Stimulated activated naive CD8-positive, alpha-beta T cell treated with anti-CD3 and anti-CD28 coated beads, Interleukin-15, Interleukin-2, amounts not matched to agents 100 U/mL and 50 U/mL, for 24 hours (primary cell): Measurements from ENCODE around the gene DGKQ.

Experiments used
- ATAC-seq: fragments of 150-1000 bp; cut with Tn5 transposase; one replicate; pipeline ENCODE4 v1.10.0; 2021
- DNase-seq: peaks from one replicate; pipeline ENCODE4 v3.0.0; 2021

DGKQ gene

DNA sequence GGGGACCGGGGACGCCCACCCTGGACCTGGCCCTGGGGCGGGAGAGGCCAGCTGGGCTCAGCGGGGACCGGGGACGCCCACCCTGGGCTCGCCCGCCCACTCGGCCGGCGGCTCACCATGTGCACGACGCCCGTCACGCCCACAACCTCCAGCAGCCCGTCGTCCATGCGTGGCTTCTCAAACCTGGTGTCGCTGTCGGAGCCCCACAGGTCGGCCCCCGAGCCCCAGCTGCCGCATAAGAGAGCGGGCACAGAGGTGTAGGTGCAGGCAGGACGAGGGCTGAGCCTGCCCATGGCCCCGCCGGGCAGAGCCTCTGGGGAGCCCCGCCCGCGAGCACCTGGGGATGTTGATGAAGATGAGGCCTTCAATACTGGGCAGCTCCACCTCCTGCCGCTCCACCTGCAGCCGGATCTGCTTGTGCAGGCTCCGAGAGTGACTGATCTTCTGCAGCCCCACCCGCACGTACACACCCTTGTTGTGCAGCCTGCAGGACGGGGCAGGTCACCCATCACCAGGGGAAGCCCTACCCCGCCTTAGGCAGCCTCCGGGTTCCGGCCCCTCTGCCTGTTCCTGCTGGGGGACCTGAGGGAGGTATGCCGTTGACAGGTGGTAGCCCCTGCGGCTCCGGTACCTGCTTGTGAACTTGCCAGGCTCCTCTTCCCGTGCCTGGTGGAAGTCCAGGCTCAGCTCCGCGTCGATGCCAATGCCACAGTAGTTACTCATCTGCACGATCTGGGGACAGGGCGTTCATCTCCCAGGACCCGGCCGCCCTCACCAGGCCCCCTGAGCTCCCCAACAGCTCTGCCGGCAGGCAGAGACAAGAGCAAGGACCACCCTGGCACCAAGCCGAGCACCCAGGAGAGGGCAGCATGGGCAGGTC lies 11.8 kb downstream of the DGKQ start:
- DNase-seq (no peak), ATAC-seq (no peak)

DNA sequence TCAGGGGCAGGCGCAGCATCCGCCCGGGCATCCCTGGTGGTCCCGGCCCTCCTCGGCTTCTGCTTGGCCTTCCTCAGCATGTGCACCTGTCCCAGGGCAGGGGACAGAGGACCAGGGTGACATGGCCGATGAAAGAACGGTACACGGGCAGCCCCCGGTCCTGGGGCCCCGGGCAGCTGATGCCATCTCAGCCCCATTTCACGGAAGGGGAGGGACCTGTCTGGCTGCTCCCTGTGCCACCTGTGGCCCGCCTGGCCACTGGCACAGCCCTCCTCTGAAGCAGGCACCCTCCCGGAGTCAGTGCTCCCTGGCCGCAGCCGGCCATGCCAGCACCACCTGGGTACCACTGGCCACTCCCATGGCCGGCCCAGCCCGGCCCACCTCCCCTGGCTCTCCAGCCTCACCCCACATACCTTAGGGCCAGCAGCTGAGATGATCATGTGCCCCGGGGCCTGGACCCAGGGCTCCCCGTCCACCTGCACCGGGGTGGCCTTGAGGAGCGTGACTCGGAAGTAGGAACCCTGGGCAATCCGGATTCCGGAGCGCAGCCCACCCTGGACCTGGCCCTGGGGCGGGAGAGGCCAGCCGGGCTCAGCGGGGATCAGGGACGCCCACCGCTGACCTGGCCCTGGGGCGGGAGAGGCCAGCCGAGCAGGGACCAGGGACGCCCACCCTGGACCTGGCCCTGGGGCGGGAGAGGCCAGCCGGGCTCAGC lies 12.6 kb downstream of the DGKQ start:
- no peak for ATAC-seq
- DNase-seq, result no peak

DNA sequence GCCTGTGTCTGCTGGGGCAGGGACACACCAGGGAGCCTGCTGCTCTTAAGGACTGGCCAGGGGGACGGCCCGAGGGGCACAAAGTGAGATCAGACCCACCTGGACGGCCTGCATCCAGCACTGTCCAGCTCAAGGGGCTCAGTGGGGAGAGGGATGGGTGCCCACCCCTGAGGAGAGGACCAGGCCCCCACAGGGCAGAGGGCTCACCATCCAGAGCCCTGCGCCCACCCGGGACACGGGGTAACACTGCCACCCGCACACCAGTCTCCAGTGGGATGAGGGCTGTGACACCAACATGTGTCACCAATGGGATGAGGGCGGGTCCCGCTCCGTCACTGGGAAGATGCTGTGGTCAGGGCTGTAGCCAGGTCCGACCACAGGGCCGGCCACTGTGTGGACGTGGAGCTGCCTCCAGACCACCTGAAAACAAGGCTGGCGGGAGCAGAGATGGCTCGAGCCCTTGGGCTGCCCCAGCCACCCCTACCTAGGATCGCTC lies 13.2 kb downstream of the DGKQ start:
- ATAC-seq, result no peak
- no peak for DNase-seq

DNA sequence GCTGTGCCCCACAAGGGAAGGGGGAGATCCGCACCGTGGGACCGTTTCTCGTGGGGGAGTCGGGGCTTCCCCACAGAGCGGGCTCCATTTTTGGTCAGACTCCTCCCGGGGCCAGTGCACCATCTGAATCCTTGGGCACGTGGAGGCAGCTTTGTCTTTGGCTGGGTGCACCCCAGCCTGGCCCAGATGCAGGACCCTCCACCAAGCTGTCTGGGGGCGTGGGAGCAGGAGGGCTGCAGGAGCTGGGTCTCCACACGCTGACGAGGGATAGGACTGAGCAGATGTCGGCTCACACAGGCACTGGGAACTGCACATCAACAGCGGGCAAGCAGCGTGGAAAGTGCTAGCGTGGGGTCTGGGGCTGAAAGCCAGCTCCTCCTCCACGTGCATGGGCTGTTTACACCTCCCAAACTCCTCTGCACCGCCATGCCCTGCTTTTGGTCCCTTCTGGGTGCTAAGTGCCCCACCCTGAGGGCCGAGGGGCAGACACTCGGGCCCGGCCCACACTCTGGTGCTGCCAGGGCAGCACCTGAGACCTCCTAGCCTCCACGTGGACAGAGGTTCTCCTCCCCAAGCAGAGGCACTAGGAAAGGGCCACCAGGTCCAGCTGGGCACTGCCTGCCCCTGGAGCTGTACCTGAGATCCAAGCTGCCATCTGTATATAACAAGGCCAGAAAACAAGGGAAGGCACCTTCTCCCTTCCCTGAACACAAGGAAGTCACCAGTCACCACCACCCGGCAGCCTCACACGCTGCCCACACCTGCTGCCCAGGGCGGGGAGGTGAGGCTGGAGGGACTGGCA lies 13.8 kb downstream of the DGKQ start:
- no peak for ATAC-seq
- DNase-seq, result no peak

DNA sequence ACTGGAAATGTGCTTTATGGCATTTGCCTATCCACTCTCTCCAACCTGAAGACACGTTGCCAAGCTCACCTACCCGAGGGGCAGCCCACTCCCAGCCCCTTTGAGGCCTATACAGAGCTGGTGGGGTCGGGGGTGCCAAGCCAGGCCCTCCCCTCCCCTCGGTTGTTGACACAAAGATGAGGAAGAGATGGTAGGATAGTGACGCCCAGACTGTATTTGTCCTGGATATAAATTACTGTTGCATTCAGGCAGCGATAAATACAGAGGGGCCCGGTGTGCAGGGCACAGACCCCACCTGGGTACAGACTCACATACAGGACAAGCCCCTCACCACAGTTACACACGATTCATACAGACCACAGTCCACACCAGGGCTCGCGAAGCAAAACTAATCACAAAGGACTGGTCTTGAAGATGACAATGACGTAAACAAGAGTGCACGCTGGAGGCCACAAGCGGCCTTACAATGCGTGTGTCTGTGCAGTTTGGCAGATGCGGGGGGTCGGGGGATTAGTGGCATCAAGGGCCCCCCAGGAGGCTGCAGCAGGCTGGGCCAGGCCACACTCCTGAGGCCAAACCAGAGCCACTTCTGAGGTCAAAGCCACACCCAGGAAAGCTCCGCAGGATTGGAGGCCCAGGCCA lies 14.6 kb downstream of the DGKQ start:
- DNase-seq, result no peak
- ATAC-seq, result no peak

DNA sequence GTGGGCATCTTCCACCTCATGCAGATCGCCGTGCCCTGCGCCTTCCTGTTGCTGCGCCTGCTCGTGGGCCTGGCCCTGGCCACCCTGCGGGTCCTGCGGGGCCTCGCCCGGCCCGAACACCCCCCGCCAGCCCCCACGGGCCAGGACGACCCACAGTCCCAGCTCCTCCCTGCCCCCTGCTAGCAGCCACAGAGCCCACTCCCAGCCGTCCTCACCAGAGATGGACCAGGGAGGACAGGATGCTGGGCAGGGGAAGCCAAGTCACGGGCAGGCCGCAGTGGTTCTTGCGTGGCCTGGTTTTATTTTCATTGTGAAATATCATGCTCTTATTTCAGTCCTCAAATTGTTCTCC lies 15.1 kb downstream of the DGKQ start:
- DNase-seq, result no peak
- ATAC-seq, result no peak

DNA sequence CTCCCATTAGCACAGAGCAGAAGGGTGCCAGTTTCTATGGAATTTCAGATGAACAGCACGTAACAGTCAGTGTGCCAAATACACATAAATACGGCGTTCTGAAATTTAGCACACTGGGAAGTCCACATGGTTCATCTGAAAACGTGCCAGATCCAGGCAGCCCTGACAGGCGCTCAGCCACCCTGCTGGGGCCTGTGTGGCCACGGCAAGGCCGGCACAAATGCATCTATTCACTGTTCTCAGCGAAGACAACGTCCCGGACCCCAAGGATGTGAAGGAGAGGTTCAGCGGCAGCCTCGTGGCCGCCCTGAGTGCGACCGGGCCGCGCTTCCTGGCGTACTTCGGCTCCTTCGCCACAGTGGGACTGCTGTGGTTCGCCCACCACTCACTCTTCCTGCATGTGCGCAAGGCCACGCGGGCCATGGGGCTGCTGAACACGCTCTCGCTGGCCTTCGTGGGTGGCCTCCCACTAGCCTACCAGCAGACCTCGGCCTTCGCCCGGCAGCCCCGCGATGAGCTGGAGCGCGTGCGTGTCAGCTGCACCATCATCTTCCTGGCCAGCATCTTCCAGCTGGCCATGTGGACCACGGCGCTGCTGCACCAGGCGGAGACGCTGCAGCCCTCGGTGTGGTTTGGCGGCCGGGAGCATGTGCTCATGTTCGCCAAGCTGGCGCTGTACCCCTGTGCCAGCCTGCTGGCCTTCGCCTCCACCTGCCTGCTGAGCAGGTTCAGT lies 15.6 kb downstream of the DGKQ start:
- DNase-seq (no peak), ATAC-seq (no peak)

DNA sequence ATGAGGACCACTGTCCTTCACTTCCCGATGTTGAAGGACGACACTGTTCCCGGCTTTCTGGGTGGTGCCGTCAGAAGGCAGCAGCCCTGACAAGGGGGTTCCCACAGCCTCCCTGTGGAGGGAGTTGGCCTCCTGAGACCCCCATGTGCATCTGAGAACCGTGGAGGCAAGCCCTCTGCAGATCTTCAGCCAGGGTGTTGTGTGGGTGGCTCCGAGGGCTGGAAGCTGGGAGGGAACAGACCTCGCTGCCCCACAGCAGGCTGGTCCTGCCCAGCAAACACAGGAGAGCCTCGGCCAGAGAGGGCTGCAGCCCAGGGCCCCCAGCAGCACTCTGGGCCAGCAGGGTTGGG lies 16.2 kb downstream of the DGKQ start:
- DNase-seq (no peak), ATAC-seq (no peak)

DNA sequence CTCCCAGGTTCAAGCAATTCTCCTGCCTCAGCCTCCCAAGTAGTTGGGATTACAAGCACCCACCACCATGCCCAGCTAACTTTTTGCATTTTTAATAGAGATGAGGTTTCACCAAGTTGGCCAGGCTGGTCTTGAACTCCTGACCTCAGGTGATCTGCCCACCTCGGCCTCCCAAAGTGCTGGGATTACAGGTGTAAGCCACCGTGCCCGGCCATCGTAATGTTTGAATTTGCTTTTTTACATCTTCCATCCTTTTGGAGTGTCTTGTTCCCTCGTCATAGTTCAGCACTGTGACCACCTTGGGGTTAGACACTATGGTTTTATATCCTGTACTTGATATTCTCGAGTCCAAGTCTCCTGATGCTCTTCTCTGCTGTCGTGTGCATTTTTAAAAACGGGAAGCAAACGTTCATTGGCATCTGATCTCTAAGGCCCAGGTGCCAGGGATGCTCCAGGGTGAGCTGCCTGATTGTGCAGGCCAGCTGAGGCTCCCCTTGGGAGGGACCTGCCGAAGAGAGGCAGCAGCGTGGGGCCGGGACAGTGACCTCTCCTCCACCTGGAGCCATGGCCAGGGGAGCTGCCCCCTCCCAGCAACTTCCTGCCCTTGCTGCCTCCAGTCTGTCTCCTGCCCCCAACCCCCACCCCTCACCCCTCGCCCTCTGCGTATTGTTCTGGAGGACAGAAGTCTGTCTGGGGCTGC lies 16.7 kb downstream of the DGKQ start:
- ATAC-seq (no peak), DNase-seq (no peak)

DNA sequence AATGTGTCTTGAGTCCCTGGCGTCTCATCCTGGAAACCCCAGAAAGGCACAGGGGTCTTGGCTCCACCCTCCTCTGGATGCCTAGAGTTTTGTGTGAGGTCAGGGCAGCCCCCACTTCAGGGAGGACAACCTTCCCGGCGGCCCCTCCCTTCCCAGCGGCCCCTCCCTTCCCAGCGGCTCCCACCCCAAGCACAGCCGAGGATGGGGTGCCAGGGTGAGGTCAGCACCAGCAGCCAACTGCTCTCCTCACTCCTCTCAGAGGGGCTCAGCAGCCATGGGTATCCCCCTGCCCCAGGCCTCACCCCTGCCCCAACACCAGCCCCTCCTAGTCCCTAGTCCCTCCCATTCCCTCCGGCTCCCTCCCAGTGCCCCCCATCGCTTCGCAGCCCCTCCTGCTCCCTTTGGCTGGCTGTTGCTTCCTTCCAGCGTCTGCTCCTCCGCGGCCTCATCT lies 17.4 kb downstream of the DGKQ start:
- DNase-seq (no peak), ATAC-seq (no peak)

DNA sequence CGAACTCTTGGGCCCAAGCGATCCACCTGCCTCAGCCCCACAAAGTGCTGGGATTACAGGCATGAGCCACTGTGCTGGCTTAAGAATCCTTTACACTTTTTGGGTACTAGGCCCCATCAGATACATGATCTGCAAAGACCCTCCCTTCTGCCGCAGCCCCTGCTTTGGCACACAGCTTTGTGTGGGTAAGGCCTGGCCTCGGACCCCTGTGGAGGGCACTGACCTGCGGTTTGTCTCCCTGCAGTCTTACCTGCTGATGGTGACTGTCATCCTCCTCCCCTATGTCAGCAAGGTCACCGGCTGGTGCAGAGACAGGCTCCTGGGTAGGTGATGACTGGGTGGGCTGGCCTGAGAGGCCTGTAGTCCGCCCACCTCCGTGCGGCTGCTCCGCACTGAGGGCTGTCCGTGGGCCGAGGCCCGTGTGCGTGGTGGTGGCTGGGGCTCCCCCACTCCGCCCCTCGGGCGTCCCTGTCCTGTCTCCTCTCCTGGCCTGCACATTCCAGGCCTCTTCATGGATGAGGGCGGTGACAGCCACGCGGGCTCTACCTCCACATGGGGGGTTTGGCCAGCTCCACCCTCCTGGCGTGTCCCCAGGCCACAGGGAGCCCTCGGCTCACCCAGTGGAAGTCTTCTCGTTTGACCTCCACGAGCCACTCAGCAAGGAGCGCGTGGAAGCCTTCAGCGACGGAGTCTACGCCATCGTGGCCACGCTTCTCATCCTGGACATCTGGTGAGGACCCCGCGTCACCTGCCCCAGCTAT lies 18.0 kb downstream of the DGKQ start:
- no peak for DNase-seq
- no peak for ATAC-seq

DNA sequence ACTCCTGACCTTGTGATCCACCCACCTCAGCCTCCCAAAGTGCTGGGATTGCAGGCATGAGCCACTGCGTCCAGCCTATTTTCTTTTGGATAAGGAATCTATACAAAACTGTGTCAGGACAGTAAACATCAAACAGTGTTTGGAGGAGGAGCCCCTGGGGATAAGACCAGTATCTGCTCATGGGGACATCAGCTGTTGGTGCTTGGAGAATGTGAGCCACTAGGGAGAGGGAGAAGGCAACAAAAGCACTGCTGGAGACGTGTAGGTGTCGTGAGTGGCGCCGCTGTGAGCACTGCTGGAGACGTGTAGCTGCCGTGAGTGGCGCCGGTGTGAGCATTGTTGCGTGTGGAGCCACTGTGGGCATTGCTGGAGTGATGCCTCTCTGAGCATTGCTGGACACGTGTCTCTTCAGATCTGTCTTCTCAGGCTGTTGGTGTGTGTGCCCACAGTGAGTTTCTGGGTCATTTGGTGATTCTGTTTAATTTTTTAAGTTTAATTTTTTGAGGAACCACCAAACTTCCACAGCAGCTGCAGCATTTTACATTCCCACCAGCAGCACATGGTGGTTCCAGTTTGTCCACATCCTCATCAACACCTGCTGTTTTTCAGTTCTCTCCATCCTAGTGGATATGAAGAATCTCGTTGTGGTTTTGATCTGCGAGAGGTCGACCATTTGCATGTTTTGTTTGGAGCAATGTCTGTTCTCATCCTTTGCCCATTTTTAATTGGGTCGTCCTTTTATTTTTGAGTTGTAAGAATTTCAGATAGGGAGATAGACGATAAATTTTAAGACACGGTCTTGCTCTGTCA lies 19.0 kb downstream of the DGKQ start:
- DNase-seq (no peak), ATAC-seq (no peak)

DNA sequence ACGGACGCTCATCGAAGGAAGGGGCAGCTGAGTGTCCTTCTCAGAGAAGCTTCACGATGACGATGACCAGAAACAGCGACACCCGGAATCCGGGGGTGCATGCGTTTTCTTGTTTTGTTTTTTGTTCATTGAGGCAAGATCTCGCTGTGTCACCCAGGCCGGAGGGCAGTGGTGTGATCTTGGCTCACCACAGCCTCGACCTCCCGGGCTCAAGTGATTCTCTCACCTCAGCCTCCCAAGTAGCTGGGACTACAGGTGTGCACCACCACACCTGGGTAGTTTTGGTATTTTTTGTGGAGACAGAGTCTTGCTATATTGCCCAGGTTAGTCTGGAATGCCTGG lies 19.8 kb downstream of the DGKQ start:
- DNase-seq (no peak), ATAC-seq (no peak)

DNA sequence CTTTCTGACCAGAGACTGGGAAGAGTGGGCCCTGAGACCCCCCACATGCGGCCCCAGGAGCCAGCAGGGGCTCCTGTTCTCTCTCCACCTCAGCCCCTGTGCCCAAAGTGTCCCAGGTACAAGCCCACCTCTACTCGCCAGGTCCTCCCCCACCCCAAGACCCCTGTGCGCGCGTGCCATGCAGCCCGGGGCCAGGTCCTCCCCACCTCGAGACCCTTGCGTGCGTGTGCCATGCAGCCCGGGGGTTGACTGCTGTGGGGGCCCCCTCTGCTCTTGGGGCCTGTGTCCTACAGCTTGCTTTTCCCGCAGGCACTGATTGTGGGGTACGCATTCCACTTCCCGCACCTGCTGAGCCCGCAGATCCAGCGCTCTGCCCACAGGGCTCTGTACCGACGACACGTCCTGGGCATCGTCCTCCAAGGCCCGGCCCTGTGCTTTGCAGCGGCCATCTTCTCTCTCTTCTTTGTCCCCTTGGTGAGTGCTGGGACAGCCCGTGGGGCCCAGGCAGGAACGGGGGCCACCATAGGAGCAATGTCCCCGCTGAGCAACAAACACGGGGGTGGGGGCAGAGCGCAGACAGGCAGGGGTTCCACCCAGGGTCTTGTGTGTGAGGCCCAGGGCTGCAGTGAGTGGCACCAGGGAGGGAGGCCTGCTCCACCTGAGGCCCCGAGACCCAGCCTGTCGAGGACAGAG lies 20.3 kb downstream of the DGKQ start:
- ATAC-seq (no peak), DNase-seq (no peak)

DNA sequence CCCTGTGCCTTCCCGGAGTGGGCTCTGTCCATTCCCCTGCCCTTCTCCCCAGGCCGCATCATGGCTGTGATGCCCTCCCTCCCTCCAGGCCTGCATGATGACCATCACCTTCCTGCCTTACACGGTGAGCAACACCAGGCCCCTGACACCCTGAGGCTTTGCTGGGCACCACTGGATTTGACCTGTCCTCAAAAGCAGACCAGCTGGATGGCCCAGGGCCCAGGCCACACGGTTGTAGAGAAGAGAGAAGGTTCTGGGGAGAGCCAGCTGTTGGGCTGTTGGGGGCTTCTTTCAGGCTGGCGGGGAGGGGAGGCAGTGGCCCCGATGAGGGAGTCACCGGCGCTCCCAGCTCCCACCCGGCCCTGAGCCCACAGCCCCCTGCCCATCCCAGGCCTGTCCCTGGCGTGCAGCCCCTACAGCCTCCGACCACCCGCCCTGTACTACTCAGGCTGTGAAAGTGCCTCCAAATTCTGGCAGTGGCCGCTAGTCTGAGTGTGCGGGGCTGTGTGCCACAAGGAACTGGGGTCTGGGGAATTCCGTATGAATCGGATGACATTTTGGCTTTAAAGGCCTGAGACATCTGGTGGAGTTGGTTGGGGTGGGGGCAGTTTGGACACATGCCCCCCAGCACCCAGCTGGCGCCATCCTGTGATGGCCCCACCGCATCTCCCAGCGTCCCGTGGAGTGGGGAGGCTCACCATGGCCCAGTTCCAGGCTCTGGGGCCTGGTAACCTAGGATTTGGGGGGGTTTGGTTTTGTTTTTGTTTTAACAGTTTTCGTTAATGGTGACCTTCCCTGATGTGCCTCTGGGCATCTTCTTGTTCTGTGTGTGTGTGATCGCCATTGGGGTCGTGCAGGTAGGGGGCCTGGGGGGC lies 21.5 kb downstream of the DGKQ start:
- no peak for ATAC-seq
- no peak for DNase-seq

DNA sequence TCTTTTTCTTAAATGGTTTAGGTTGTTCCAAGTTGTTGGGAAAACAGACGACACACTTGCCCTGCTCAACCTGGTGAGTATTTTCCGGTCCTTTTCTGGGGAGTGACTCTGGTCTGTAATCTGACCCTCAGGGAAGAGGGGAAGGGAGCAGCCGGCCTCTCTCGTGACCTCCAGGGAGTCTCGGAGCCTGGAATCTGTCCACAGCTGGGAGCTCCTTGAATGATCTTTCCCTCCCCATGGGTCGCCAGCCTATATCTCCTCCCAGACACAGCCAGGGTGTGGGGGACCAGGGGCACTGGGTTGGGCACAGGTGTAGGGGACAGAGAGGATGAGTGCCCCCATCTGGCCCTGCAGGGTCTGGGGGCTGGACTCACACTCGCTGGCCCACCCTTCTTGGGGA lies 22.2 kb downstream of the DGKQ start:
- no peak for ATAC-seq
- DNase-seq, result no peak

DNA sequence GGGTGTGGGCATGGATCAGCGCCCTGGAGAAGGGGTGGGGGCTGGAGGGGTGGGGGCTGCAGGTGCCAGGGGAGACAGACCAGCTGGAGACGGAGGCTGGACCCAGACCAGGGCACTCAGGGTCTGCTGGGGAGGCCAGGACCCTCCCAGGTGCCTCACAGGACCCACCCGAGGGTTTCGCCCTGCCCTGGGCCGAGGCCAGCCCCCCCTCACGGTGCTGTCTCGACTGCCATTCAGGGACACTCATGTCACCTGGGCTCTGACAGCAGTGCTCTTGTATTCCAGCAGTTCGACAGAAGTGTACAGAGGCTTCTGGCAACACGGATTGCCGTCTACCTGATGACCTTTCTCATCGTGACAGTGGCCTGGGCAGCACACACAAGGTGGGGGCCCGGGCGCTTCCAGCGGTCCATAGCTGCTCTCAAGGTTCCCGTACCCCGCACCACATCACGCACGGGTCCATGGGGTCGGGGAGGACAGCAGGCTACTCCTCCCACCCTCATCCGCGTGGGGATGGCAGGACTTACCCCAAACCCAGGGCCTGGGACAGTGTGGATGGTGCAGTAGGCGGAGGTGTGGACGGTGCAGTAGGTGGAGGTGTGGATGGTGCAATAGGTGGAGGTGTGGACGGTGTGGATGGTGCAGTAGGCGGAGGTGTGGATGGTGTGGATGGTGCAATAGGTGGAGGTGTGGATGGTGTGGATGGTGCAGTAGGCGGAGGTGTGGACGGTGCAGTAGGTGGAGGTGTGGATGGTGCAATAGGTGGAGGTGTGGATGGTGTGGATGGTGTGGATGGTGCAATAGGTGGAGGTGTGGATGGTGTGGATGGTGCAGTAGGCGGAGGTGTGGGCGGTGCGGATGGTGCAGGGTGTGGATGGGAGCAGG lies 23.0 kb downstream of the DGKQ start:
- ATAC-seq (no peak), DNase-seq (no peak)
